Measurements from ENCODE around the gene KLK13.

Gene KLK13

DNA sequence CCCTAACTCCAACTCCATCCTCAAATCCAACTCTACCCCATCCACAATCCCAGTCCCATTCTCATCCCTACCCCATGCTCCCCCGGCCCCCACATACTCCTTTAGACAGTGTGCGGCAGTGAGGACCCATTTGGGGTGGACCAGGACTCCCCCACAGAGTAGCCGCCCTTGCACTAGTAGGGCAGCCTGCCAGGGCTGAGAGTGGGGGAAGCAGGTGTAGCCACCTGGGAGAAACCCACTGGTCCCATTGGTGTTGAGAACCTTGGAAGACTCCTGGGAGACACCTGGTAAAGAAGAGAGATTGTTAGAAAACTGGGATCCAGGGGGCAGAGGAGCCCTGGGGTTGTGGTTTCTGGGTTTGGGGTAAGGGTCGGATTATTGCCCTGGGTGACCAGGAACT, 4.6 kb downstream of the KLK13 start:
- DNase-seq, result no peak

DNA sequence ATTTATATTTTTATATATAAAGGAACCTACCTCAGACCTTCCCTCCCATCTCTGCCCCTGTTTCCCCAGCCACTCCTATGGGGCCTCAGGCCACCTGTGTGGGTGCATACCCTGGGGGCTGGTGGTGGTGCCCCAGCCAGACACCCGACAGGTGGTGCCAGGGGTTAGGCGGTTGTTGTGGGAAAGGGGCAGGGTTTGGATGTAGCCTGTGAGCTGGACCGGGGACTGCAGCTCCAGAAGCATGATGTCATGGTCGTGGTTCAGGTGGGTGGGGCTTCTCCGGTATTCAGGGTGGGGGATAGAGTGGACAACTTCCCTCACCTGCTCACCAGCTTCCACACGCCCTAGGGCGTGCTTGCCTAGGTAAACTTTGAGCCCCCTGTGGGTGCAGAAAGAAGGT, 5.2 kb downstream of the KLK13 start:
- DNase-seq, result peak in 1 of 3 experiments; percentile 4

DNA sequence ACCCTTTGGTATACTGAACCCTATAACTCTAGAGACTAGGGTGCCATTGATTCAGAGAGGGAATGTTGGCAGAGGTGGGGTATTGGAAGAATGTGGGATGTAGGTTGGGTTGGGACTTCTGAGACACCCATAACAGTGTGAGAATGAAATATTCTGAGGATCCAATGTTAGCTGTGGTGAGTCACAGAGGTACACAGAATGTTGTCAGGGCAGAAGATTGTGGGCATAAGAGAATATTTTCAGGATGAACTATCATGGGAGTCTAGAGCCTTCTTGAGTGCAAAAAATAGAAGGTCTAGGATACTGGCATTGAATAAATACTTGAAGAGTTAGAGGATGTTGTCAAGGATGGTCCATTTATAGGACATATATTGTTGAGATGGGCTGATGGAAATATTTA, 9.0 kb downstream of the KLK13 start:
- no peak for DNase-seq

- DNase-seq, result no peak
Observed at GRCh38 chr19:51047031-51047335, 17.9 kb downstream of the KLK13 start.

GRCh38 chr19:51044327-51044726, 20.6 kb downstream of the KLK13 start:
- DNase-seq, result no peak

GRCh38 chr19:51043497-51043896, 21.4 kb downstream of the KLK13 start:
- DNase-seq, result no peak

DNA sequence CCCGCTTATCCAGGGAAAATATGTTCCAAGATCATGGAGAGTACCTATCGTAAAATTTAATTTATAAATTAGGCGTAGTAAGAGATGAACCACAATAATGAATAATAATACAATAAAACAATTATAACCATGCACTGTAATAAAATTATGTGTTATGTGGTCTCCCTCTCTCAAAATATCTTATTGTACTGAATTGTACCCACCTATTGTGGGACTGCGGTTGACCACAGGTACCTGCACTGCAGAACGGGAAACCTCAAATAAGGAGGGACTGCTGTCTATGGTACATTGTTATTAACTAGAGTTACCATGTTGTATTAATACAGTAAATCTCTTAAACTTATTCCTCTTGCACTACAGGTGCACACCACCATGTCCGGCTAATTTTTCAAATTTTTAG, 24.7 kb downstream of the KLK13 start:
- no peak for DNase-seq

- DNase-seq, result no peak
Observed at GRCh38 chr19:51036519-51036918, 28.4 kb downstream of the KLK13 start.

- peak; percentile 26 to 74 (median 56) for DNase-seq
Observed at GRCh38 chr19:51034704-51035103, 30.2 kb downstream of the KLK13 start, which contains the start of gene KLK12. KLK12 (minus strand) TSS chr19:51035002; CDS start chr19:51034621, 381 bp downstream.

- DNase-seq, result no peak
Observed at GRCh38 chr19:51031880-51032225, 33.0 kb downstream of the KLK13 start.

GRCh38 chr19:51031220-51031879, 33.5 kb downstream of the KLK13 start:
- no peak for DNase-seq

DNA sequence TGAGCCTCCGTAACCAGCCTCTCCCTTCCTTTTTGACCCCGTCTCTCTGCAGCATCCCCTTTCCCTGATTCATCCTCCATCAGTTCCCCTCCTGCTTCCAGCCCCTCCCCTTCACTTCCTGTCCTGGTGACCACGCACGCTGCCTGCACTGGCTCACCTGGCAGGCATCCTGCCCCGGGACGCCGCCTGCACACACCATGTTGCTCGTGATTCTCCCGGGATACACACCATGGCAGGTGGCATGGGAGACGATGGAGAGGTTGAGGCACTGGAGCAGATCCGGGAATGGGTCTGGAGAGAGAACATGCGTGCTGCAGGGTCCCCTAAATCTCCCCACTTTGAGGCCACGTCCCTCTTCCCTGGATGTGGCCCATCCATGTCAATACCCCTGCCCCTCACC, 34.3 kb downstream of the KLK13 start:
- DNase-seq, result no peak

DNA sequence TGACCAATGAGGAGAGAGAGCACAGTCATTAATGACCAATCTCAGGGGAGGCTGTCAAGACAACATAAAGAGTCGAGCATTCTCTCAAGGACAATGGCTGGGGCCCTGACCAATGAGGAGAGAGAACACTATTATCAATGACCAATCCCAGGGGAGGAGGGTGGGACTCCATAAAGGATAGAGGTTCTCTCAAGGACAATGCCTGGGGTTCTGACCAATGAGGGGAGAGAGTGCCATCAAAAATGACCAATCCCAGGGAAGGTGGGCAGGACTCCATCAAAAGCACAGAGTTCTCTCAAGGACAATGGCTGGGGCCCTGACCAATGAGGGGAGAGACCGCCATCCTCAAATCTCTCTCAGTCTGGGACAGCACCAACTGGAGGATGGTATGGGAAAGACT, 35.2 kb downstream of the KLK13 start:
- no peak for DNase-seq

- no peak for DNase-seq
Observed at GRCh38 chr19:51027873-51028272, 37.0 kb downstream of the KLK13 start.

DNA sequence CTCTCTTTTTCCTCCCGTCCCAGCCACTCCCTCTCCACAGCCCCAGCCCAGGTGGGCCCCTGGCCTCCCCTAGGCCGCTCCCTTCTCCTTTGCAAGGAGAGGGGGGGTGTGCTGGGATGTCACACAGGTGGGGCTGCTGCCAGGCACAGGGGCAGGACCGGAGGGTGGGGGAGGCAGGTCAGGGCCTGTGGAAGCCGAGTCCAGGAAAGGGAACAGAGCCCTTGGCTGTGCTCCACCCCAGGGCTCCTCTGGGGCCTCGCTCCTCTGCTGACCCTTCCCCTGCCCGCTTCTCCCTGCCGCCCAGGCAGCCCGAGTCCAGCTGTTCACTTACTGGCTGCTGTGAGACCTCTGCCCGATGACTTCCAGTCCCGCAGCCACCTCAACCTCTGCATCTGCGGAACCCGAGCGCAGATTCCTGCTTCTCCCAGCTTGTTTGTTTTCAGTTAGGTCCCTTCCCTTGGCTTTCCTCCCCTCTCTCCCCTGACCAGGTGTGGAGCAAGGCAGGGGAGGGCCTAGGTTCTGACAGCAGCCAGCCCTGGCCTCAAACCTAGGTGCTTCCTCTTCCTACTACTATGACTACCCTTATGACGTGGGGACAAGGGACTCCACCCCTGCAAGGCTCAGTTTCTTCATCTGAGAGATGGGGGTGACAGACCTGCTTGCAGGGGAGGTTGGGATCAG, 37.6 kb downstream of the KLK13 start:
- DNase-seq, result peak in 2 of 3 experiments; percentile 22 to 31

DNA sequence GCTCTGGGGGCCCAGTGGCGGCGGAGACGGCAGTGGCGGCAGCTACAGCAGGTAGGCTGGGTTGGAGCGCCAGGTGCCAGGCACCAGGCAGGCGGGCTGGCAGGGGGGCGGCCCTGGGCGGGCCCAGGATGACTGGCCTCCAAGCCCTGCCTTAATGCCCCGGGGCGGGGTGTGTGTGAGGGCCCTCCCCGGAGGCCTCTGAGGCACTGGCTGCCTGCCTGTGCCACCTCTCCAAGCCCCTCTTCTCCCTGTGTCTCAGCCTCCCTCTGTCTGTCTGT, 38.4 kb downstream of the KLK13 start, which contains the start of gene KLK11:
Gene KLK11 (minus strand): TSS at position 63 of the 278 bp plus-strand sequence. CDS start 985 bp downstream, outside the sequence.
- DNase-seq, result peak; percentile 66 to 75 (median 71)

DNA sequence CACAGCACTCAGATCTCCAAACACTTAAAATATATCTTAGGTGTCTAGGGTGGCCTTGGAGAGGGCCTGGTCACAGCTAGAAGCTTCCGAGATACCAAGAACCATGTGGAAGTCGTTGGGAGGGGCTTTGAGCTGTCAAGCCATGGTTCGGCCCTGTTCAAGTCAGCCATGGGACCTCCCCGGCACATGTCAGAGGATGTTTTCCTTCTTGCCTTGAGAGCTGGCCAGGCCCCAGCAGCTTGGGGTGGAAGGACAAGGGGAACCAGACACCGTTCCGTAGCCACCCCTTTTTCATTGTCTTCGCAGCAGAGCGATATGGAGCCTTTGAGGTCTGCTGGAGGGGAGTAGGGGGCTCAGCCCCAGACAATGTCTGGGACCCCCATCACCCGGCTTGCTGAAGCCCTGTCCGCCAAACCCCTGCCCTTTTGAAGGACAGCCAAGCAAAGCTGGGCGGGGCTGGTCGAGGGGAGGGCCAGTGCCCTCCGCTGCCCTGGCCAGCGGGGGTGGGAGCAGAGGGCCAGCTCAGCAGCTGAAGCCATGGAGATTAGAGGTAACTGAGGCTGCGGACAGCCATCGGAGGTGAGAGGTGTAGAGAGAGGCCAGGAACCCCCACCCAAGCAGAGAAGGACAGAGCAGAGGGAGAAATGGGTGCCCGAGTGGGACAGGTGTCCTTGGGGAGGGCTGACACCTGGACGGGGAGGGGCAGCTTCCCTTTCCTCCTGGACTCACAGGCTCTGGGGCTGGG, 38.9 kb downstream of the KLK13 start:
- DNase-seq, result no peak

DNA sequence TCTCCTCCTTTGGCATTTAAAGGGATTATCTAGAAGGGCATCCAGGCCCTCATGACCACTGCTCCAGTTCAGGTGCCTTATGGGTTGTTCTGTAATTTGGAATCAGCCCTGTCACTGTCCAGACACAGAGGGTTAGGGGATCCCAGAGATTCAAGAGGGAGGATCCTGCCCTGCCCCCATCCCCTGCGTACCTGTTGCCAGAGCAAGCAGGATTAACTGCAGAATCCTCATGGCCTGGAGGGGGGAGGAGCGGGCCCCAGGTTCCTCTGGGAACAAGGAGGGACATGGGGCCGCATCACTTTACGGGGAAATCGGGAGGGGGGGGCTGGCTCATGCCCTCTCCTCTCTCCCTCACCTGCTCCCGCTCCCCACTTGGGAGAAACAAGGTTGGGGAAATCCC, 39.5 kb downstream of the KLK13 start:
- DNase-seq, result peak in 1 of 3 experiments; percentile 37

DNA sequence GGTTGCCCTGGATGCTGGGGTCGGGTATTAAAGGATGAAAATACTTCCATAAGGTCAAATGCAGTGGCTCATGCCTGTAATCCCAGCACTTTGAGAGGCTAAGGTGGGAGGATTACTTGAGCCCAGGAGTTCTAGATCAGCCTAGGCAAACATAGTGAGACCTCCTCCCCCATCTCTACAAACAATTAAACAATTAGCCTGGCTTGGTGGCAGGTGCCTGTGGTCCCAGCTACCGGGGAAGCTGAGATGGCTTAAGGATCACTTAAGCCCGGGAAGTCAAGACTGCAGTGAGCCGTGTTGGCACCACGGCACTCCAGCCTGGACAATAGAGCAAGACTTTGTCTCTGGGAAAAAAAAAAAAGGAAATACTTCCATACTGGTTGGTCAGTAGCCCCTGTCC, 40.0 kb downstream of the KLK13 start:
- DNase-seq, result peak; percentile 36 to 90 (median 74)

GRCh38 chr19:51023946-51024345, 40.9 kb downstream of the KLK13 start:
- DNase-seq, result no peak

- DNase-seq, result no peak
Observed at GRCh38 chr19:51022526-51022925, 42.4 kb downstream of the KLK13 start.

GRCh38 chr19:51020988-51021651, 43.8 kb downstream of the KLK13 start:
- peak; percentile 13 to 74 (median 71) for DNase-seq

DNA sequence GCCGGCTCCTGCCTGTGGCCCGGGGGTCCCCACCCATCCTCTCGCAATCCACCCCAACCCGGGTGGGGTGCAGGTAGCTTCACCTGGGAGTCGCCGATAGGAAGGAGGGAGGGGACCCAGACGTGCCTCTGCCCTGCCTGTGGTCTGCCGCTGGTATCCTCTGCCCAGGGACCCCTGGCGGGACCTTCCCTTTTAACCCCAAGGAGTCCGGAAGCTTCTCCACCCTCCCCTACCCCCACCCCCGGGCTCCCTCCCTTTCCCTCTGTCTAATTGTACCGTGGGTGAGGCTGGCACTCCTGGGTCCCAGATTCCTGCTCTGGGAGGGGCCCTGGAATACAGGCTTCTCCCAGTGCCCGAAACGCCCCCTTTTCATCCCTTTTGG, 45.4 kb downstream of the KLK13 start, which contains the start of gene KLK10:
Gene KLK10 (minus strand): TSS at position 166 of the 382 bp plus-strand sequence. CDS start 579 bp downstream, outside the sequence.
- DNase-seq, result no peak

Data from NCI-H1417 (cell line).